B cell (primary cell): ENCODE data around the gene FOXE1.

Source experiments
- EZH2 ChIP-seq: IDR thresholded peaks from 2 replicates; pipeline ENCODE4 v1.6.1; 2012; ENCODE audit warnings: borderline replicate concordance, low read depth, mild to moderate bottlenecking, moderate library complexity, low read length; ENCODE audit not compliant: insufficient read depth, poor library complexity, severe bottlenecking
- TF ChIP-seq, protein P1 (sequence below): fragments of 200-600 bp; IDR thresholded peaks from one replicate; pipeline ENCODE4 v1.8.0; 2022; ENCODE audit warnings: antibody characterized with exemption, mild to moderate bottlenecking

DNA sequence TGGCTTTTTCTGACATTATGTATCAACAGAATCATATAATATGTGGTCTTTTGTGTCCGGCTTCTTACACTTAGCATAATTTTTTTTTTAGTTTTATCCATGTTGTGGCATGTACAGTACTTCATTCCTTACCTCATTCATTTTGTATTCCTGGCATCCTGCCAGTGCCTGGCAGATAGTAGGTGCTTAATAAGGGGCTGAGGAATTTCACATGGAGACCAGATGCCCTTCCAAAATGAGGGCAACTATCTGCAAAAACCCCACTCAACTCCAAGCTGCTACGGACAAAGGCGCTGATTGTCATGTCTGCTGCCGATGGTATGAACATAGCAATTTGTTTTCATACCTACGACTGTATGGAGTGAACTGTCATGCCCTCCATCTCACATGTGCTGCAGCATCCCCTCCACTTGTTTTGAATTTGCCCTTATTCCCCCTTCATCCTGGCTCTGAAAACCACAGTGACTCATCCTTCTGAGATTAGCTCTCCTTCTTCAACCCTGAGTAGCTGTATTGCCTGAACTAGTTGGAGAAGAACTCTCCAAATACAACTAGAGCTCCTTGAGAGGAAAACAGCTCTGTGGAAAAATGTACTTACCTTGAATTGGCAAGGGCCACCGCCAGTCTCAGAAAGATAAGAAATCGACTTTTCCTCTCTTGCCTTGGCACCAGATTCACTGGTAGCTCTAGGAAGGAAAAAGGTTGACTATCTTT lies 41.3 kb upstream of the FOXE1 start:
- TF ChIP-seq, protein P1, sequence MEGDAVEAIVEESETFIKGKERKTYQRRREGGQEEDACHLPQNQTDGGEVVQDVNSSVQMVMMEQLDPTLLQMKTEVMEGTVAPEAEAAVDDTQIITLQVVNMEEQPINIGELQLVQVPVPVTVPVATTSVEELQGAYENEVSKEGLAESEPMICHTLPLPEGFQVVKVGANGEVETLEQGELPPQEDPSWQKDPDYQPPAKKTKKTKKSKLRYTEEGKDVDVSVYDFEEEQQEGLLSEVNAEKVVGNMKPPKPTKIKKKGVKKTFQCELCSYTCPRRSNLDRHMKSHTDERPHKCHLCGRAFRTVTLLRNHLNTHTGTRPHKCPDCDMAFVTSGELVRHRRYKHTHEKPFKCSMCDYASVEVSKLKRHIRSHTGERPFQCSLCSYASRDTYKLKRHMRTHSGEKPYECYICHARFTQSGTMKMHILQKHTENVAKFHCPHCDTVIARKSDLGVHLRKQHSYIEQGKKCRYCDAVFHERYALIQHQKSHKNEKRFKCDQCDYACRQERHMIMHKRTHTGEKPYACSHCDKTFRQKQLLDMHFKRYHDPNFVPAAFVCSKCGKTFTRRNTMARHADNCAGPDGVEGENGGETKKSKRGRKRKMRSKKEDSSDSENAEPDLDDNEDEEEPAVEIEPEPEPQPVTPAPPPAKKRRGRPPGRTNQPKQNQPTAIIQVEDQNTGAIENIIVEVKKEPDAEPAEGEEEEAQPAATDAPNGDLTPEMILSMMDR: no peak
- TF ChIP-seq EZH2: no peak
